ENCODE results near the gene NRXN3. TPM values are rescaled to one million over a fixed set of nuclear protein-coding genes. Genes with fewer than 3 reads are reported as not detected.

The NRXN3 gene
- total RNA-seq, 1 experiment from 2014 or later: not detected

DNA sequence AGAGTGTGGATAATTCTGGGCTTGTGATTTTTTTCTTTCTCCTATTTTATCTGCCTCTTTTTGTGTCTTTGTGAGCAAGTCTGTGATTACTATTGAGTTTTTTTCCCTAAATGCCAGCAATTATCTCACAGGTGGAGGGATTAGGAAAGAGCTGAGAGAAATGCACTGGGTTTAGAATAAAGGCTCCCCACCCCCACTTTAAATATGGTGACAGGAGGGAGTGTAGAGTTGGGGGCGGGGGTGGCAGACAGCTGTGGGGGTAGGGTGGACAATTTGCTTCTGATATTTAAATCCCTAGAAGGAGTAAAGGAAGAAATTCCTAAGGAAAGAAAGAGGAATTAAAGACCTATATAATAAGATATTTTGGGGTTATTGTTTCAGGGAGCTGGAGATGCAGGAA is 145.9 kb downstream of the NRXN3 start (continued):
- TF ChIP-seq ZFX (IDR thresholded peaks at IDR 0.05): no peak
- no peak for TF ChIP-seq JUND (IDR thresholded peaks at IDR 0.05)
- no peak for TF ChIP-seq EZH2 (IDR thresholded peaks at IDR 0.05)
- no peak for TF ChIP-seq ZNF274 (IDR thresholded peaks at IDR 0.05; ENCODE audit: low read depth, low read length)

DNA sequence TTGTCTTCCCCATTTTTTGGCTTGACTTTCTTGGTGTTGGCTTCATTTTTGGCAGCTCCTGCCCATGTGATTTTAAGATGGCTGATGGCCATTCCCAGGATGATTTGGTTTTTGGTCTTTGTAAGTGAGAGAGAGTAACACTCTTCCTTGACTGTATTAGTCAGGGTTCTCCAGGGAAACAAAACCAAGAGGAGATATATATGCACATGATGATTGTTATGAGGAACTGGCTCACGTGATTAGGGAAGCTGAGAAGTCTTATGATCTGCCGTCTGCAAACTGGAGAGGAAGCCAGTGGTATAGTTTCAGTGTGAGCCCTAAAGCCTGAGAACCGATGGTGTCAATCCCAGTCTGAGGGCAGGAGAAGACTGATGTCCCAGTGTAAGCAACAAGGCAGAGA is 146.6 kb downstream of the NRXN3 start:
- H3K9me2 ChIP-seq (ENCODE audit: insufficient read depth): no peaks in the 10 kb centered on the region
- no peaks in the 10 kb centered on the region for H3K9me3 ChIP-seq (ENCODE audit: control insufficient read depth in 1 of 2, insufficient read depth in 1 of 2, low read depth in 1 of 2, low read length in 2 of 2)
- BruUV-seq (replicated peaks): no TSS peak
- no peak overlapping the region for H3K4me3 ChIP-seq (replicated peaks in 1 of 2; ENCODE audit: low read depth in 1 of 2, low read length in 2 of 2)
- peaks cover 47% of the 10 kb centered on the region for H3K27me3 ChIP-seq (ENCODE audit: insufficient read depth, low read length)
- no peak for TF ChIP-seq SP1 (IDR thresholded peaks at IDR 0.05; ENCODE audit: low read depth)
- TF ChIP-seq, protein P1, sequence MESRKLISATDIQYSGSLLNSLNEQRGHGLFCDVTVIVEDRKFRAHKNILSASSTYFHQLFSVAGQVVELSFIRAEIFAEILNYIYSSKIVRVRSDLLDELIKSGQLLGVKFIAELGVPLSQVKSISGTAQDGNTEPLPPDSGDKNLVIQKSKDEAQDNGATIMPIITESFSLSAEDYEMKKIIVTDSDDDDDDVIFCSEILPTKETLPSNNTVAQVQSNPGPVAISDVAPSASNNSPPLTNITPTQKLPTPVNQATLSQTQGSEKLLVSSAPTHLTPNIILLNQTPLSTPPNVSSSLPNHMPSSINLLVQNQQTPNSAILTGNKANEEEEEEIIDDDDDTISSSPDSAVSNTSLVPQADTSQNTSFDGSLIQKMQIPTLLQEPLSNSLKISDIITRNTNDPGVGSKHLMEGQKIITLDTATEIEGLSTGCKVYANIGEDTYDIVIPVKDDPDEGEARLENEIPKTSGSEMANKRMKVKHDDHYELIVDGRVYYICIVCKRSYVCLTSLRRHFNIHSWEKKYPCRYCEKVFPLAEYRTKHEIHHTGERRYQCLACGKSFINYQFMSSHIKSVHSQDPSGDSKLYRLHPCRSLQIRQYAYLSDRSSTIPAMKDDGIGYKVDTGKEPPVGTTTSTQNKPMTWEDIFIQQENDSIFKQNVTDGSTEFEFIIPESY (IDR thresholded peaks at IDR 0.05; ENCODE audit: extremely low read depth, insufficient replicate concordance, low read length): no peak
- no peak for TF ChIP-seq CBX3 (IDR thresholded peaks at IDR 0.05; ENCODE audit: low read depth)
- TF ChIP-seq EZH2phosphoT487 (IDR thresholded peaks at IDR 0.05; ENCODE audit: borderline replicate concordance): no peak
- no peak for TF ChIP-seq YY1 (IDR thresholded peaks at IDR 0.05; ENCODE audit: extremely low read depth, insufficient replicate concordance, low read depth, low read length)
- TF ChIP-seq SIN3A (IDR thresholded peaks at IDR 0.05; ENCODE audit: low read depth): no peak
- TF ChIP-seq POLR2A (IDR thresholded peaks at IDR 0.05; ENCODE audit: borderline replicate concordance, extremely low read depth, insufficient read depth, insufficient read length): no peak
- TF ChIP-seq, protein P2, sequence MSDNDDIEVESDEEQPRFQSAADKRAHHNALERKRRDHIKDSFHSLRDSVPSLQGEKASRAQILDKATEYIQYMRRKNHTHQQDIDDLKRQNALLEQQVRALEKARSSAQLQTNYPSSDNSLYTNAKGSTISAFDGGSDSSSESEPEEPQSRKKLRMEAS (IDR thresholded peaks at IDR 0.05): no peak
- TF ChIP-seq ELF1 (IDR thresholded peaks at IDR 0.05; ENCODE audit: borderline replicate concordance, low read depth): no peak
- no peak for ATAC-seq
- H4K20me1 ChIP-seq (ENCODE audit: insufficient read depth): no peaks in the 10 kb centered on the region
- no peak overlapping the region for H3K27ac ChIP-seq (ENCODE audit: low read depth, low read length)
- ChIA-PET RAD21 (ENCODE audit: low non-redundant PET in 1 of 2, low total read pairs in 2 of 2, uncharacterized antibody in 2 of 2, unreplicated experiment in 2 of 2) (no interaction called here), CTCF (no interaction called here), POLR2A (no interaction called here)
- no peaks in the 10 kb centered on the region for H3K4me1 ChIP-seq (ENCODE audit: control insufficient read depth in 1 of 2, insufficient read depth in 2 of 2, low read length in 2 of 2)
- intact Hi-C loops (cut with micrococcal nuclease): no loop called here
- no peak overlapping the region for H2AFZ ChIP-seq (ENCODE audit: low read depth, low read length, poor library complexity, severe bottlenecking)
- DNase-seq (ENCODE audit: low read depth, low spot score): no peak
- no peaks in the 10 kb centered on the region for H3K79me2 ChIP-seq (ENCODE audit: insufficient read depth, low read length)
- no peaks in the 10 kb centered on the region for H3K36me3 ChIP-seq (ENCODE audit: control insufficient read depth in 1 of 2, insufficient read depth in 2 of 2, low read length in 2 of 2)
- H3K4me2 ChIP-seq (ENCODE audit: low read length): no peak overlapping the region
- no peak overlapping the region for H3K9ac ChIP-seq (ENCODE audit: low read length)

All from HCT116 (cell line).